NCI-H2081 (cell line): ENCODE measurements around the gene AIFM3.

ENCODE experiments used
- DNase-seq, 2 experiments: peaks; one replicate each; lab custom pipeline; 2025; lab: John Stamatoyannopoulos, UW

The AIFM3 gene

DNA sequence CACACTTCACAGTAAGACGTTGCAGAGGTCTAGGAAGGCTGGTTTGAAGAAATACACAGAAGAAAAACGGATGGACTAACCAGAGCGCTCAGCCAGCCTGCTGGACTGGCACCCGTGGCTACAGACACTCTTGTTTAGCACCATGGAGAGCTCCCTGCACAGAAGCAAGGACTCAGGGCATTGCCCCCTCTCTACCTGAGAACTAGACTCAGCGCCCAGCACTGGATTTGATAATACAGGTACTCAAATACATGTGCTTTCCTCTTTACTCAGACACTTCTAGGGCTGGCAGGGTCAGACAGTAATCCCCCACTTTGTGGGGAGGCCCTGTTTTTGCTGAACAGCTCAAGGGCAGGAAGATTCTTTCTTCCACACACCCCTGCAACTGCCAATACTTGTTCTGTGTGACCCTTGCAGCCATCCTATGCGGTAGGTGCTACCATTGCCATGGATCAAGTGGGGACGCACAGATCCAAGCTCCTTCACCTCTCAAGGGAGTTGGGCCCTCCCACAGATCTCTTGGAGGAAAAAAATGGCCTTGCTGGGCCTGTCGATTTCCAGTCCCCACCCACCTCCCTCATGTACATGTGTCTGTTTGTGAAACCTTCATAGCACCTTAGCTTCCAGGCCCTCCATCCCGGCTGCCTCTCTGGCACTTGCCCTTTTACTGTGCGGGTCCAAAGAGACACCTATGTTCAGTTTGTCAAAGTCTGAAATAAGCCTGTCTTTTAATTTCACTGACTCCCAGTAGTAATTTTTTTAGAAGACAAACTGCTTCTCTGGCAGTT, 42.8 kb downstream of the AIFM3 start:
- no peak for DNase-seq

GRCh38 chr22:21010426-21011113, 43.5 kb downstream of the AIFM3 start:
- DNase-seq: no peak

DNA sequence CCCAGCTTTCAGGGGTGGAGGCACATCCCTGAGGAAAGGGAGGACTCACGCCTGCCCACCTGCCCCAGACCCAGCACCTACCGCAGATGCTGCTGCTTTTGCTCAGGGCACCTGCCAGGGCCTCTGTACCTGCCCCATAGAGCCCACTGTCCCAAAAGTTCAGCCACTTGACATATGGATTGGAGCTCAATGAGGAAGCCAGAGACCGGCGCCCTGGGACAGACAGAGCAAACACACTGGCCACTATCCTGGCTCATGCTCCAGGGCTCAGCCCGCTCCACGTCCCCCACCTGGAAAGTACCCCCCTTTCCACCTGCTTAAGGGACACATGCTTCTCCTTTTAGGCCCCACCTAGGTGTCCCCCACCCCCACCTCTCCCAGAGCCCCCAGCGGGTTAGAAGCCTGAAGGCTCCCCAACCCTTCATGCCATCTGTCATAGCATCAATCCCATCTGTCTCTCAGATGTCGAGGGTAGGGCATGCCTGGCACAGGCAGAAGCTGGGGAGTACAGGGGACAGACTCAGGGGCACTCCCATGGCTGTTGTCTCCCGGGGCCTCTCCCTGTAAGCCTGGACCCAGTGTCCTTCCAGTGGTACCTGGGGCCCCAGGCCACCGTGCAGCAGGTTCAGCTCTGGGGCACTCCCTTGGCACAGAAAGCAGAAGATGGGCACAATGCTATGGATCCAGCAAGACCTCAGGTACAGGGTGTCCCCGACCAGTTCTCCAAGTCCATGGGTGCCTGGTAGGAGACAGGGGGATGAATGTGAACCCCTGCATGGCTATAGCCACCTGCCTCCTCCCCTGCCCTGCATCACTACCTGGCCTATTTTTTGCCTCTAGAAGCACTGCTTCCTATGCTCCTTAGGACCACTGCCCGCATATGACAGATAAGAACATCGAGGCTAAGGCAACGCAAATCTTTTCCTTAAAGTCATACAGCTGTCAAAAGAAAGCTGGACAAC, 45.7 kb downstream of the AIFM3 start:
- DNase-seq: no peak

DNA sequence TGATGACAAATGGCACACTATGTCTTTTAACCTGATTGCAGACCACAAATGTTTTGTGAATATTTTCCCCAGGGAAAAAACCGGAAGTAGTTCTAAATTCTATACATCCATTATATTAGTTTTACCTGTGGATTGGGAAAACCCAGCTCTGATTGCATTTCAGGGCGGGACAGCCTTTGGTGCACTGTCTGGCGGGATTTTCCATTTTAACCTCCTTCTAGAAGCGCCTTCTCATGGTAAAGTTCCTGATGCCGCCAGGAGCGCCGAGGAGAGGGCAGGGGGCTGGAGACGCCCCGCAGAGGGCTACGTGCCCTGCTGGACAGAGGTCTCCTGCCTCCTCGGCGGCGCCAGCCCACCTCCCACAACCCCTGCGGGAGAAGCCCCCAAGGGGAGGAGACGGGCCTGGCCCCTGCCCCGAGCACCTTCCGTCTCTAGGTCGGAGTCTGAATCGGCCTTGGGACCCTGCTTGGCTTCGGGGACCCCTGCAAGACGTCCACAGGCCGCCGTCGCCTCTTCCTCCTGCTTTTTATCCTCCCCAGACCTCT, 46.7 kb downstream of the AIFM3 start:
- peak in 1 of 2 experiments; percentile 3 for DNase-seq

DNA sequence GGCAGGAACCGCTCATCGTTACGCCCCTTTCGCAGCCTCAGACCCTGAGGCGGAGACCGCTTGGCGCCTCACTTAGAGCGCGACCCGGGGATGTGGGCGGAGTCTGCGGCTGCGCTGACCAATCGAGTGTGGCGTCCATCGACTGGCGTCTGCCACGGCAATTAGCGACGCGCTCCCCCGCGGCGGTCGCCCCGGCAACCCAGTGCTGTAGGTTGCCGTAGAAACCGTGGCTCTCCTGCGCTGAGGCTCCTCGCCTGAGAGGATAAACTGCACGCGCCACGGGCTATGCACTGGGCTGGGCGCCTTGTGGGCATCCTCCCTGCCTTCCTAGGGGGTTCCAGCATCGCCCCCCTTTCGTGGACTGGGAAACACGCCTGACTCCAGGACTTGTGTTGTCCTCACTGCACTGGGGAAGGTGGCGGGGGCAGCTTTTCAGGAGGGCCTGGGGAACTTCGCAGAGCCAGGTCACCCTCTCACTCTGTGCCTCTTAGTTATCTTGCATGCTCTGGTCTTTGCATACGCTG, 47.2 kb downstream of the AIFM3 start:
- DNase-seq: peak; percentile 90 to 96

GRCh38 chr22:21014726-21015465, 47.8 kb downstream of the AIFM3 start, which contains the start of gene P2RX6:
TSS of gene P2RX6 (plus strand) at chr22:21015165. CDS start at chr22:21015175, 10 bp downstream.
- no peak for DNase-seq

GRCh38 chr22:21015466-21016006, 48.5 kb downstream of the AIFM3 start:
- DNase-seq: no peak

- no peak for DNase-seq
These were observed 49.8 kb downstream of the AIFM3 start for GRCh38 chr22:21016644-21017420.

GRCh38 chr22:21018314-21018713, 51.3 kb downstream of the AIFM3 start:
- DNase-seq: no peak

DNA sequence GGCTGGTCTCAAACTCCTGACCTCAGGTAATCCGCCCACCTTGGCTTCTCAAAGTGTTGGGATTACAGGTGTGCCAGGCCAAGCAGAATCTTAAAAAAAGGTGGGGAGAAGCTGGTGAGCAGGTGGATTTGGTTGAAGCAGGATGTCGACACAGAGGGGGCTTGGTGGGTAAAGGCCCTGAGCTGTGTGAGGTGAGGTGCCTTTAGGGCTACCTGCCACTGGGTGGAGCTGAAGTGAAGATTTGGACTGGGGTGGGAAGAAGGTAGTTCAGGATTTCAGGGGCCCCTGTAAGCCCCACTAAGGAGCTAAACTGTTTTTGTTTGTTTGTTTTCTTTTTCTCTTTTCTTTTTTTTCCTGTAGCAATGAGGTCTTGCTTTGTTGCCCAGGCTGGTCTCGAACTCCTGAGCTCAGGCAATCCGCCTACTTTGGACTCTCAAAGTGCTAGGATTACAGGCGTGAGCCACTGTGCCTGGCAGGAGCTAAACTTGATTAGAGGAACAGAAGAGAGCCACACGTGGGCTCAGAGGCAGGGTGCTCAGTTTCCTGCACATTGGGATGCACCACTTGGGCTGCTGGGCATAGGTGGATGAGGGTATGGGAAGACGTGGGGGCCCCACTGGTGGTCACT, 53.9 kb downstream of the AIFM3 start:
- DNase-seq: no peak

GRCh38 chr22:21022507-21022906, 55.5 kb downstream of the AIFM3 start:
- no peak for DNase-seq

GRCh38 chr22:21022955-21023614, 56.0 kb downstream of the AIFM3 start:
- no peak for DNase-seq

DNA sequence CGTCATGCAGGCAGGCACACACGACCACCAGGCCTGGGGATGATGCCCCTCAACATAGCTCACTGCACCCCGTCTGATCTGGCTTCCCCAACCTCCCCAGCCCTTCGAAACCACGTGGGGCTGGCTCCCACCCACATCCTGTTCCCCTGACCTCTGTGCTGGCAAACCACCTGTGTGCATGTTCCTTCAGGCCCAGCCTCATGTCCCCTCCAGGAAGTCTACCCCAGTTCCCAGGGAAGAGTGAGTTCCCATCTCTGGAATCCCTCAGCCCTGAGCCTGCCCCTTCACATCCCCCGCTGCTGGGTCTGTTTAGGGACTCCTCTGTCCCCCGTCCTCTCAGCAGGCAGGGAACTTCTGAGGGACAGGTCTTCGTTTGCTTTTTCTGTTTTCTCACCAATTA, 58.2 kb downstream of the AIFM3 start:
- no peak for DNase-seq

- no peak for DNase-seq
These were observed 59.0 kb downstream of the AIFM3 start for GRCh38 chr22:21025763-21026755.

GRCh38 chr22:21026783-21027692, 60.0 kb downstream of the AIFM3 start:
- no peak for DNase-seq
